CD4-positive, alpha-beta T cell treated with Interferon gamma for 1 hour (primary cell): ENCODE data around the gene VWF.
A peak's percentile ranks its signal among the peaks of the same experiment; 100 is the strongest.
"Not testable (repeated sequence)": the region's sequence is repeated elsewhere in the genome, so short reads cannot be mapped to it uniquely, and the experiment has no call there.

Experiments used
- DNase-seq: peaks from one replicate; pipeline ENCODE4 v3.0.0-alpha.2; 2020

Gene VWF

DNA sequence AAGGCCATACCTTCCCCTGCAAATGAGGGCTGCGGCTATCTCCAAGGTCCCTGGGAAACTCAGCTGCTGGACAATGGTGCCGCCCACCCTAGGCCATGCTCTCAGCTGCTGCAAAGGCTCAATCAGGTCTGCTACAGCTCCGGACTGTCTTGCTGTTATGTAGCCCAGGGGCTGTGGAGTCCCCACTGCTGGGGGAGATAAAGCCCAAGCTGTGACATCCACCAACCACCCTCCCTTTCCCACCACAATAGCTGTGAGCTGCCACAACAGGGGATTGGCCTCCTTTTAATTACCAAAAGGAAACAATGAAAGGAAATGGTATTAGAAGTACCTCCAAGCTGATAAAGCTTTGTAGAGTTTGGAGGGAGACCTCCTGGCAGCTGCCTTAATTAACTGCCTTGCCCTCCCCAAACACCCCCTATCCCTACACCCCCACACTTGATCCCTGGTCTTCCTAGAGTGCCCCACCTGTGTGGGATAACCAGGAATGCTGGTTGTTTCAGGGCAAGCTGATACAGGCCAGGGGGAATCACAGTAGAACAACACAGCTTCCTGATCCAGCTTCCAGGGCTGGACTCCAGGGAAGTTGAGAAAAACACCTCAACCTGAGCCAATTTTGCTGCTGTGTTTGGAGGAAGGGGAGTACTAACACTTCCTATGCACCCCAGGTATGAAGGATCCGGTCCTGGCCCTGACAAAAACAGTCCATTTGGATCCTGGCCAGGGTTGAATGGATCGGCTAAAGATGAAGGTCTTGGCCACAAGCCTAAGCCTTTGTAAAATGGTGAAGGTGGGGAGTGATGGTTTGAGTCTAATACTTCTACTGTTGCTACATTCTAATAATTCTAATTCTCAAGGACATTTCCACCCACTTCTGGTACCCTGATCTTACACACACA, at the start of gene VWF:
Gene VWF (minus strand): TSS at position 260 of the 899 bp plus-strand sequence. CDS start 1,474 bp downstream, outside the sequence.
- no peak for DNase-seq

DNA sequence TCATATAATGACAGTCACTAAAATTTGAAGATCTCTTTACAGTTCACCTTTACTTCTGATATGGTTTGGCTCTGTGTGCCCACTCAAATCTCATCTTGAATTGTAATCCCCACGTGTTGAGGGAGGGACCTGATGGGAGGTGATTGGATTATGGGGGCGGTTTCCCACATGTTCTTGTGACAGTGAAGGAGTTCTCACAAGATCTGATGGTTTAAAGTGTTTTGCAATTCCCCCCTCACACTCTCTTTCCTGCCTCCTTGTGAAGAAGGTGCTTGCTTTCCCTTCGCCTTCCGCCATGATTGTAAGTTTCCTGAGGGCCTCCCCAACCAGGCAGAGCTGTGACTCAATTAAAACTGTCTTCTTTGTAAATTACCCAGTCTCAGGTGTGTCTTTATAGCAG, 48.4 kb upstream of the VWF start:
- DNase-seq = no peak

GRCh38 chr12:6172086-6172485, 47.6 kb upstream of the VWF start:
- DNase-seq = no peak

- no peak for DNase-seq
These were observed 47.0 kb upstream of the VWF start for GRCh38 chr12:6171409-6172015.

DNA sequence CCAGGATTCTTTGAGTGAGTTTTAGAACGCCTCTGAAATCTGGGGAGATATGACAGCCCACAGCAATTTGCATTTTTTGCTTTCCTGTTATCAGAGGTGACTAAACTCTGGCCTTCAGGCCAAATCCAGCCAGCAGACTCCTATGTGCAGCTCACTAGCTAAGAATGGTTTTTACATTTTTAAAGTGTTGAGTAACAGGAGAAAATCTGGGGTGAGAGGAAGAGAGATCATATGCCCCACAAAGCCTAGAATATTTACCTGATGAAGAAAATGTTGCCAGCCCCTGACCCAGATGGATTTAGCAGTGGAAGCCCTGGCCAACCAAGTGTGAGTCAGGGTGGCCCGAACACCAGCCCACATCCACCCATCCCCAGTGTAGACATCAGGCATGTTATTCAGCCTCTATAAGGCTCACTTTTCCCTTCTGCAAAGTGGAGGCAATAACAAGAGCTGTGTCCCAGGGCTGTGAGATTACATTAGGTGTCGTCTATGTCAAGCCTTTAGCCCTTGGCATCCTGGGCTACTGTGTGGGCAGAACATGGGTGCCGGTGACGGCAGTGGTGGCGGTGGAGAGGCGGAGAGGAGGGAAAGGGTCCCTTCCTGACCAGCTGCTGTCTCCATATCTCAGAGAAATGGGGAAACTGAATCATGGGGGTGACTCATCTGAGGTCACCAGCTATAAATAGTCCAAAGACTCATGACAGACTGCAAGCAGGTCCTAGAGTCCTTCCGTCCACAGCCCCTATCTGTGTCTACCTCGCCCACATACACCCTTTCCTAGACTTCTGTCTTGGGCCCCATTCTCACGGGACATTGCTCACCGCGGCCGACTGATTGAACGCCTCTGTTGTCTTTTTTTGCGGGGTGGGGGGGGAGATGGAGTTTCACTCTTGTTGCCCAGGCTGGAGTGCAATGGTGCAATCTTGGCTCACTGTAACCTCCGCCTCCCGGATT, 43.1 kb upstream of the VWF start:
- peak; percentile 71 for DNase-seq

DNA sequence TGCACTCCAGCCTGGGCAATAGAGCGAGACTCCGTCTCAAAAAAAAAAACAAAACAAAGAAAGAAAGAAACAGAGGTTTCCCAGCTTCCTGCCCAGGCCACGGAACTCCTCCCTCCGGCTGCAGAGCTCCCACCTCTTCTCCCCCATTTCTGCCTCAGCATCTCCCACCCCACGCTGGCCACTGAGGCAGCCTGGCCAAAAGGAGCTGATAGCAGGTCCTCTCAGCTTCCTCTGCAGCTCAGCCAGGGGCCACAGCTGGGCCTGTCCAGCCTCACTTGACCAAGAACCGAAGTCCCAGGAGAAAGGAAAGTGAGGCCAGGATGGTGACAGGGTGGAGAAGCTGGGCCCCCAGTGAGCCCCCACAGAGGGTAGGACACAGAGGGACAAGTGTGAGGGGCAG, 42.3 kb upstream of the VWF start:
- DNase-seq = no peak

GRCh38 chr12:6165395-6165794, 40.9 kb upstream of the VWF start:
- no peak for DNase-seq

DNA sequence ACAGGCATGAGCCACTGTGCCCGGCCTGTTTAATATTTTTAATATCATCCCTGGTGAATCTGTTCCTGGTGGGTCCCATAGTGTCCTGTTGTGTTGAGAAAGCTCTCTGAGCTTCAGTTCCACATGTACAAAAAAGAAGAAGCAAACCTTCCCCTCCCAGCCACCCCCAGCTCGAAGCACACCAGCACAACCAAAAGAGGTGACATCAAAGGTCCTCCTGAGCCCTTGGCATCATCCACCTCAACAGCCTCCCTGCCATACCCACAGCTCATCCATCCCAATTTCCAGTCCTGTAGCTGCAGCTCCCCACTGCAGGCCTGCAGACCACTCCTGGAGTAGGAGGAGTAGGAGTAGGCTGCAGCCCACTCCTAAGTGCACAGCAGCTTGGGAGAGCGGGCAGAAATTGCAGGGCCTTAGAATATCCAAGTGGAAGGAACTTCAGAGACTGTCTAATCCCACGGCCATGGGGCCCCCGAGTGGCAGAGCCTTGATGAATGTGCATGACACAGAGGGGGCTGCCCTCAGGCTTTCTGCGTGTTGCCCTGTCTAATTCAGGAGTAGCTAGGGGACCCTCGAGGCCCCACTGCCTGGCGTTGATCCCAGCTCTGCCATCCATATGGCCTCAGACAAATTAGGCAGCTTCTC, 39.1 kb upstream of the VWF start:
- DNase-seq = no peak

DNA sequence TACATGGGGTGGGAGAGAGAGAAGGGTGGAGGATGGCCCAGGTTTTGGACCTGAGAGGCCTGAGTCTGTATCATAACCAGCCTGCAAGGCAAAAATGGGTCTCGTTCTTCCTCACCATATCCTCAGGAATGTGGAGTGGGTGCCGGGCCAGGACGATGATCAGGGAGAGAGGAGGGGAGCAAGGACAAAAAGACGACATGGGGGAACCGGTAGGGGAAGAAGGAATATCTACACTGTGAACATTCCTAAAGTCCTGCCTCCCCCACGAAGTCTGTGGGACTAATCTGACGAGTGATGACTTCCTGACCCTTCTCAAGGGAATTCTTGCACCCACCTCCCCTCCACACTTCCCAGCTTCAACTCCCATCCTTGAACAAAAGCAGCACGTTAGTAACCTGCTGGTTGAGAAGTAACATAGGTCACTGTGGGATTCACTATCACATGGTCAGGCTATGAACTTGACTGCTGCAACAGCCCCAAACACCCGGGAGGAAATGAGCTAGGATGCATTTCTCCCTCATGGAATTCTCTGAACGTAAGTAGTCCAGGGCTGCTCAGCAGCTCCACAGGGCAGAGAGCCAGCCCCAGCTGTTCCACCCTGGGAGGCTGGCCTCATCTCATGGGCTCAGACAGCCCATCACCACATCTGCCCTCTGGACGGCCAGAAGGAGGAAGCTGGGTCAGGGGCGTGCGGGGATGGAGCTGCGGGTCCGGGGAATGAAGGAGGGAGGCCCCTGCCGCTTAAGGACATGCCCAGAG, 36.8 kb upstream of the VWF start:
- no peak for DNase-seq

GRCh38 chr12:6160049-6160649, 35.7 kb upstream of the VWF start:
- DNase-seq = not testable (repeated sequence)

DNA sequence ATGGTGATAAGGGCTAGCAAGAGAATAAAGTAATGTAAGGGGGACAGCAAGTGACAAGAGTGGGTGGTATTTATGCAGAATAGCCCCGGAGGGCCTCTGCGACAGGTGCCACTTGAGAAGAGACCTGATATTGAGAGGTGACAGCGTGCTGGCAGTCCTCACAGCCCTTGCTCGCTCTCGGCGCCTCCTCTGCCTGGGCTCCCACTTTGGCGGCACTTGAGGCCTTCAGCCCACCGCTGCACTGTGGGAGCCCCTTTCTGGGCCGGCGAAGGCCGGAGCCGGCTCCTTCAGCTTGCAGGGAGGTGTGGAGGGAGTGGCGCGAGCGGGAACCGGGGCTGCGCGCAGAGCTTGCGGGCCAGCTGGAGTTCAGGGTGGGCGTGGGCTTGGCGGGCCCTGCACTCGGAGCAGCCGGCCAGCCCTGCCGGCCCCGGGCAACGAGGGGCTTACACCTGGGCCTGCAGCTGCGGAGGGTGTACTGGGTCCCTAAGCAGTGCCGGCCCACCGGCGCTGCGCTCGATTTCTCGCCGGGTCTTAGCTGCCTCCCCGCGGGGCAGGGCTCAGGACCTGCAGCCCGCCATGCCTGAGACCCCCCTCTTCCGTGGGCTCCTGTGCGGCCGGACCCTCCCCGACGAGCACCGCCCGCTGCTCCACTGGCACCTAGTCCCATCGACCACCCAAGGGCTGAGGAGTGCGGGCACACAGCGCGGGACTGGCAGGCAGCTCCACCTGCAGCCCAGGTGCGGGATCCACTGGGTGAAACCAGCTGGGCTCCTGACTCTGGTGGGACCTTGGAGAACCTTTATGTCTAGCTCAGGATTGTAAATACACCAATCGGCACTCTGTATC, 34.9 kb upstream of the VWF start:
- not testable (repeated sequence) for DNase-seq

DNA sequence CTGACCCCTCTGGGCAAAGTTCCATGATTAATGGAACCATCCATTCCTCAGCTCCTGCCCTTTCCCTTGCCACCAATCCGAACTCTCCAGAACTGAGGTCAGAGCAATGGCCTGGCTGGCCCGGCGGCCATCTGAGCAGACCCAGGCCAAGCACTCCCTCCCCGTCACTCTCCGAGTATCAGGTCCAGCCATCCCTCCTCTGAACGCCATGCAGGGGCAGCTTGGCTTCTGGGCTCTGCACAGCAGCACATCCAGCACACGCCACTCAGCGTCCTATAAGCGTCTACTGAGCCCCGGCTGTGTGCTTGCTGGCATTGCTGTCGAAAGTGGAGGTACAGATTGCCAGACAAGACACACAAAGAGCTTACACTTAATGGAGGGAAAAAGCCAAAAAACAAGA, 34.3 kb upstream of the VWF start:
- DNase-seq = no peak

DNA sequence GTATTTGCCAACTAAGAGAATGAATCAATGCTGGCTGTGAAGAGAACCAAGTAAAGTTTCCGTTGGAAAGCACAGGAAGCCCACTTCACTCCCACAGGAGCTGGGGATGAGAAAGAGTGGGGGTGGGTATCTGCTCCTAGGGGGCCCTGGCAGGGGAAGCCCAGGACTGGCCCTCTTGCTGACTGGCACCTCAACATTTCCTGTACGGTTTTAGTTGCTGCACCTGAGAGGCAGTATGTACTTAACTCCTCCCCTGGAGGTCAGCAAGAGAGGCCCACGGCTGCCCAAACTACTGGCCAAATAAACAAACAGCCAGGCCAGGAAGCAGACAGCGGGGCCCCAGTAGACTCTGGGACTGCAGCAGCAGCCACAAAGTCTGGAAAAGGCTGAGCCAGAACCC, 33.8 kb upstream of the VWF start:
- no peak for DNase-seq

DNA sequence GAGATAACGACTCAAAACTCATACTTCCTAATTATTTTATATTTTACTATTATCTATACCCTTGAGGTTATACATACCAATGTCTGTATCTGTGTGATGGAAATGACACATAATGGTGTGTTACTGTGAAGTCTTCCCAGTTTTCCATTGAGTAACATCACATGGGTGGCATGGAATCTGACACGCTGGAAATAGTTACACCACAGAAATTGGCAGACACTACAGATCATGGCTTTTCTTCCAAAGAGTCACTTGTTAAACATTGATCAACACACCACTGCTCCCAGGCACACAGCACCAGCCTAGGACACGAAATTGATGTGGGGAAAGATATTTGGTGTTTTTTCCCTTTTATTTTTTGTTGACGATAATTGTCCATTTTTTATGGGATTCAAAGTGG, 33.0 kb upstream of the VWF start:
- no peak for DNase-seq

GRCh38 chr12:6154730-6155459, 30.4 kb upstream of the VWF start:
- DNase-seq = no peak

DNA sequence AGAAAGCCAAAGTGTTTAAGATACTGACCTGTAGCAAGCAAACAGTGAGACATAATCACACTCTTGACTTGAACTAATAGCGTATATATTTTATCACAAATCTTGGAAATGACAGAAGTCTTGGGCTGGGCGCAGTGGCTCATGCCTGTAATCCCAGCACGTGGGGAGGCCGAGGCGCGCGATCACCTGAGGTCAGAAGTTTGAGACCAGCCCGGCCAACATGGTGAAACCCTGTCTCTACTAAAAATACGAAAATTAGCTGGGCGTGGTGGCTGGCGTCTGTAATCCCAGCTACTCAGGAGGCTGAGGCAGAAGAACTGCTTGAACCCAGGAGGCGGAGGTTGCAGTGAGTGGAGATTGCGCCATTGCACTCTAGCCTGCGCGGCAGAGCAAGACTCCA, 24.3 kb upstream of the VWF start:
- DNase-seq = not testable (repeated sequence)

GRCh38 chr12:6148061-6148460, 23.6 kb upstream of the VWF start:
- no peak for DNase-seq

DNA sequence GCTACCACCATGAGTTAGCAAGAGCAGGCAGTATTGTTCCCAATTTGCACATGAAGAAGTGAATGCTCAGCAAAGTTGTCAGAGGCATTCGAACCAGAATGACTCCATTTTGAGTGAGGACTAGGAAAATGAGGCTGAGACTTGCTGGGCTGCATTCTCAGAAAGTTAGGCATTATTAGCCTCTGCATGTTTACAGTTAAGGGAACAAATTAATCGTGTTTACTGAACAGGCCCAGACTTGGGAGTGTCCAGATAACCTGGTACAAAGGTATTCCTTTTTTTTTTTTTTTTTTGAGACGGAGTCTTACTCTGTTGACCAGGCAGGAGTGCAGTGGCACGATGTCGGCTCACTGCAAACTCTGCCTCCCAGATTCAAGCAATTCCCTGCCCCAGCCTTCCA, 22.5 kb upstream of the VWF start:
- no peak for DNase-seq

DNA sequence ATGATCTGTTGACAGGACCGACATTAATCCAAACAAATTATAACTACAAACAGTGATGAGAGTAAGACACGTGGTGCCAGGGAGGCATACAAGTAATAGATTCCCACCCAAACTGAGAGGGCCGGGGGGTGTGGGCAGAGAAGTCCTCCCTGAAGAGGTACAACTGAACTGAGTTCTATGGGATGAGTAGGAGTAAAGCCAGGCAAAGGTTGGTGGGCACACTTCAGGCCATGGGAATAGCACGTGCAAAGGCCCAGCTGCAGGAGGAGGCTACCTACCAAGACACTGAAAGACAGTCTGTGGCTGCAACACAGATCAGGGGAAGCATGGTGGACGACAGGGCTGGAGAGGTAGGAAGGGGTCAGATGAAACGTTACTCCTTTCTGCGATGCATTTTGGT, 22.0 kb upstream of the VWF start:
- DNase-seq = no peak

GRCh38 chr12:6145564-6145963, 21.1 kb upstream of the VWF start:
- no peak for DNase-seq
